Kasumi-1 (cell line): Measurements from ENCODE around the gene KCNK16.

Experiments used
- DNase-seq, 2 experiments: peaks; one replicate each; lab custom pipeline; 2025; lab: John Stamatoyannopoulos, UW

Gene KCNK16

GRCh38 chr6:39276379-39276995, 46.0 kb downstream of the KCNK16 start:
- DNase-seq, result no peak

GRCh38 chr6:39274903-39275302, 47.6 kb downstream of the KCNK16 start:
- no peak for DNase-seq

- no peak for DNase-seq
Measured at GRCh38 chr6:39274471-39274870, 48.0 kb downstream of the KCNK16 start.

GRCh38 chr6:39273406-39273821, 49.1 kb downstream of the KCNK16 start:
- no peak for DNase-seq

GRCh38 chr6:39269961-39270360, 52.5 kb downstream of the KCNK16 start:
- DNase-seq, result no peak

- DNase-seq, result no peak
Measured at GRCh38 chr6:39268721-39269120, 53.8 kb downstream of the KCNK16 start.

- no peak for DNase-seq
Measured at GRCh38 chr6:39268171-39268570, 54.3 kb downstream of the KCNK16 start.

GRCh38 chr6:39266782-39267355, 55.6 kb downstream of the KCNK16 start:
- DNase-seq, result no peak

- no peak for DNase-seq
Measured at GRCh38 chr6:39266375-39266774, 56.1 kb downstream of the KCNK16 start.
